ENCODE data around the gene MTPN. TPM values are rescaled to one million over a fixed set of nuclear protein-coding genes. Genes with fewer than 3 reads are reported as not detected.

MTPN gene
- total and polyA plus RNA-seq, 8 donors, result 106 to 130 (median 122) TPM

DNA sequence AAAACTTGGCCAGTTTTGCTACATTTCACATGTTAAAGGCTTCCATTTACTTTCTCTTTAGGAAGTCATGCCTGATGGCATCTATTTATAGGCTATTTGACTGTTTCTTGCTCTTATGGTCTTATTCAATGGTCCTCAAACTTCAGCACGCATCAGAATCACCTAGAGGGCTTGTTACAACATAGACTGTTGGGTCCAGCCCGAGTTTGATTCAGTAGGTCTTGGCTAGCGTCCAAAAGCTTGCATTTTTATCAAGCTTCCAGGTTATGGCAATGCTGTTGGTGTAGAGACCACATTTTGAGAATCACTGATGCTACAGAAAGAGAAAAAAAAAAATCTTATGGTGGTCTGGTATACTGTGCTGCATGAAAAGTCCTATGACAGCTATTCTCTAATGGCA is 51.9 kb downstream of the MTPN start:
- H3K27me3 ChIP-seq, result no peaks in the 10 kb centered on the region
- no peak overlapping the region for H3K4me3 ChIP-seq
- no peaks in the 10 kb centered on the region for H3K9me3 ChIP-seq
- TF ChIP-seq, protein P1, sequence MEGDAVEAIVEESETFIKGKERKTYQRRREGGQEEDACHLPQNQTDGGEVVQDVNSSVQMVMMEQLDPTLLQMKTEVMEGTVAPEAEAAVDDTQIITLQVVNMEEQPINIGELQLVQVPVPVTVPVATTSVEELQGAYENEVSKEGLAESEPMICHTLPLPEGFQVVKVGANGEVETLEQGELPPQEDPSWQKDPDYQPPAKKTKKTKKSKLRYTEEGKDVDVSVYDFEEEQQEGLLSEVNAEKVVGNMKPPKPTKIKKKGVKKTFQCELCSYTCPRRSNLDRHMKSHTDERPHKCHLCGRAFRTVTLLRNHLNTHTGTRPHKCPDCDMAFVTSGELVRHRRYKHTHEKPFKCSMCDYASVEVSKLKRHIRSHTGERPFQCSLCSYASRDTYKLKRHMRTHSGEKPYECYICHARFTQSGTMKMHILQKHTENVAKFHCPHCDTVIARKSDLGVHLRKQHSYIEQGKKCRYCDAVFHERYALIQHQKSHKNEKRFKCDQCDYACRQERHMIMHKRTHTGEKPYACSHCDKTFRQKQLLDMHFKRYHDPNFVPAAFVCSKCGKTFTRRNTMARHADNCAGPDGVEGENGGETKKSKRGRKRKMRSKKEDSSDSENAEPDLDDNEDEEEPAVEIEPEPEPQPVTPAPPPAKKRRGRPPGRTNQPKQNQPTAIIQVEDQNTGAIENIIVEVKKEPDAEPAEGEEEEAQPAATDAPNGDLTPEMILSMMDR (IDR thresholded peaks at IDR 0.05), result no peak
- intact Hi-C loops (cut with DNase I), result no loop called here
- H3K4me1 ChIP-seq, result peaks cover 0 to 14% of the 10 kb centered on the region in 2 donors
- no peak for DNase-seq
- no peak overlapping the region for H3K27ac ChIP-seq
- peaks cover 0 to 31% of the 10 kb centered on the region in 2 donors for H3K36me3 ChIP-seq
- no peak for ATAC-seq

DNA sequence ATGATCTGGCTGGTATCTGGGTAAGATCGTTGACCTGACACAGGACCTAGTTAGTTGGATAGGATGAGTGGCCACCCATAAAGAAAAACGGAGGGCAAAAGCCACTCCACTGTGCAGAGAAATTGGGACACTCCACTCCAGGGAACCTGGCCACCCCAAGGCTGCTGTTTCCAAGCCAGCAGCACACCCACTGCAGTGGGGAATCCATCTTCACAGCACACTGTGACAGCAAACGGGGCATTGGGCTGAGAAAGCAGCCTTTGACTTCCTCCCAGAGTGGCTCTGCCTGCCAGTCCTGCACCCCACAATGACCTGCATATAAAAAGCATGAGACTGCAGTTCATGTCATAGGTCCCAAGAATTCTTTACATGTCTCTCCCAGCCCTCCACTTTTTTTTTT is 52.9 kb downstream of the MTPN start:
- ATAC-seq, result no peak

DNA sequence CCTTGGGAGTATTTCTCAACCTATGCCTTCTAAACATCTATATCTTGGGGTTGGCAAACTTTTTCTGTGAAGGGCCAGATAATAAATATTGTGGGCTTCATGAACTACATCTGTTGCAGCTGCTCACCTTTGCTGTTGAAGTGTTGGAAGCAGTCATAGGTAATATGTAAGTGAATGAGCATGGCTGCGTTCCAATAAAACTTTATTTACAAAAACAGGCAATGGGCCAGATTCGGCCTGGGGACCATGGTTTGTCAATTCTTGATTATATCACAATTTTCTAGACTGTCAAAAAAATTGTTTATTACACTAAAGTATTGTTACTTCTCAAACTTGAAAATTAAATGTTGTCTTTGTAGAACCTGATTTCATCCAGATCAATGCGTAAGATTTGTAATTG is 54.9 kb downstream of the MTPN start:
- Histone ChIP-seq H3K4me1 (peaks cover 0 to 8% of the 10 kb centered on the region in 2 donors), H3K27me3 (no peaks in the 10 kb centered on the region), H3K4me3 (no peak overlapping the region), H3K9me3 (no peaks in the 10 kb centered on the region), H3K36me3 (peaks cover 0 to 7% of the 10 kb centered on the region in 2 donors), H3K27ac (no peak overlapping the region)
- TF ChIP-seq, protein P1 (IDR thresholded peaks at IDR 0.05), result no peak
- intact Hi-C loops (cut with DNase I), result no loop called here
- ATAC-seq (no peak), DNase-seq (no peak)

More for the DNA sequence above, 52.9 kb downstream of the MTPN start:
- peaks cover 0 to 23% of the 10 kb centered on the region in 2 donors for H3K36me3 ChIP-seq
- H3K4me3 ChIP-seq, result no peak overlapping the region
- TF ChIP-seq, protein P1 (IDR thresholded peaks at IDR 0.05), result no peak
- H3K27me3 ChIP-seq, result no peaks in the 10 kb centered on the region
- intact Hi-C loops (cut with DNase I), result no loop called here
- H3K9me3 ChIP-seq, result no peaks in the 10 kb centered on the region
- DNase-seq, result no peak
- peaks cover 0 to 8% of the 10 kb centered on the region in 2 donors for H3K4me1 ChIP-seq
- peak overlapping the region in 1 of 2 donors; percentile 2 for H3K27ac ChIP-seq

DNA sequence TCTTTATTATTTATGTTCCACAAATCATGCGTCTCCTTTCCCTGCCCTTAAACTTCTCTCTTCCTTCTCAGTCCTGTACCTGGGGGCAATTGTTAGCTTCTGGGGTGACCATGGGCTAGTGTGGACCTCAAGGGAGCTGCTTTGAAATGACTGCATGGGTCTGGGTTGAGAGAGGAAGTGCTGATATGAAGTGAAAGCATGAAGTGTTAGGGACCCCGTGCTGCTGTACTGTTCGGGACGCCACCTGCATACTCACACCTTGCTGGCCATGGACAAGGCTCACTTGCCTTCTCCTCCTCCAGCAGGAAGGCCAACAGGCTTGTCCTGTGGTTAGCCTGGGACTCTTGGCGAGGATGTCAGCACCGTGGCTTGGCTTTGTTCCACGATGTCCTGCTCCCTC is 56.7 kb downstream of the MTPN start:
- no peak overlapping the region for H3K4me3 ChIP-seq
- H3K9me3 ChIP-seq, result no peaks in the 10 kb centered on the region
- DNase-seq (no peak), ATAC-seq (no peak)
- H3K27me3 ChIP-seq, result no peaks in the 10 kb centered on the region
- TF ChIP-seq, protein P1 (IDR thresholded peaks at IDR 0.05), result no peak
- no peaks in the 10 kb centered on the region for H3K36me3 ChIP-seq
- no peak overlapping the region for H3K27ac ChIP-seq
- intact Hi-C loops (cut with DNase I), result no loop called here
- peaks cover 0 to 8% of the 10 kb centered on the region in 2 donors for H3K4me1 ChIP-seq

DNA sequence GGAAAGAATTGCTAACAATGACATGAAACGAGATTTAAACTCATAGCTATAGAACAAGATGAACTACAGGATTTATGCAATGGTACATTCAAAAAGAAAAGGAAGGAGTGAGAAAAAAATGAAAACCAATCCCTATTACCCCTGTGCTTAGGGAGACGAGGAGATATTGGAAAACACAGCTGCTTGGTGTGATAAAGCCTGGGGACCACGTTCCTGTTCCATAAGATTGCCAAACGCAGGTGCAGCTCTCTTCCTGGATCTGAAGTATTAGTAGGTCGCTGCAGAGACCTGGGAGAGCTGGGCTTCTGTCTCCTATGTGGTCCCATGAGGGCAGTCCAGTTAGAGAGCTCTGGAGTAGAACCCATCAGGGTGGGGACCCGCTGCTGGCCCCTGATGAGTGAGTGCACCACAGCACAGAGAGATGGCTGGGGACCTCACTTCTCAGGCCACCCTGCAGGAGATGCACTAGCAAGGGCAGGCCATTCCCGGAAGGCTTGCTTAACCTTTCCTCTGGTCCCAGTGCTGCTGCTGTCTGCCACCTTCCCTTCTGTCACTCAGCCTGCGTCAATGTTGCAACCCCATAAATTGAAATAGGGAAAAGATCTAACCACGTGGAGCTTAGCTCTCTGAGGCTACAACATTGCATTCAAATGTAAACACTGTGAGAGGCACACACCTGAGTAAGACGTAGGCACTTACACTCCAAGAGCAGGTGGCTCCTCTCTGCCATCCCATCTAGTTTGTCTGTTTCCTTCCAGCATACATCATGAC is 57.9 kb downstream of the MTPN start:
- Histone ChIP-seq H3K36me3 (no peaks in the 10 kb centered on the region), H3K4me3 (no peak overlapping the region), H3K27ac (no peak overlapping the region), H3K4me1 (peaks cover 0 to 7% of the 10 kb centered on the region in 2 donors), H3K9me3 (no peaks in the 10 kb centered on the region), H3K27me3 (no peaks in the 10 kb centered on the region)
- ATAC-seq (peak; percentile 56), DNase-seq (peak in 1 of 4 donors; percentile 41)
- TF ChIP-seq, protein P1 (IDR thresholded peaks at IDR 0.05), result no peak
- intact Hi-C loops (cut with DNase I), result no loop called here
